SK-N-SH treated with all-trans-retinoic acid at 6 μM for 48 hours (cell line): ENCODE measurements around the gene COL9A3.

ENCODE experiments used
- ATAC-seq: fragments of 200-7000 bp; cut with Tn5 transposase; 3 replicates; pipeline ENCODE4 v1.9.1; 2020; ENCODE audit warnings: mild to moderate bottlenecking, moderate library complexity
- BACH2 ChIP-seq: fragments of 250-450 bp; sonication (Bioruptor Pico); IDR thresholded peaks from 2 replicates; pipeline ENCODE4 v1.9.0; 2021; ENCODE audit warnings: mild to moderate bottlenecking, borderline replicate concordance
- CSDC2 ChIP-seq: fragments of 250-450 bp; sonication (Bioruptor Pico); IDR thresholded peaks from 2 replicates; pipeline ENCODE4 v1.5.0; 2020; ENCODE audit warnings: mild to moderate bottlenecking, moderate library complexity
- ESRRG ChIP-seq: fragments of 250-450 bp; sonication (Bioruptor Pico); IDR thresholded peaks from 2 replicates; pipeline ENCODE4 v1.6.1; 2021; ENCODE audit warnings: mild to moderate bottlenecking
- GLIS3 ChIP-seq: fragments of 250-450 bp; sonication (Bioruptor Pico); IDR thresholded peaks from 2 replicates; pipeline ENCODE4 v1.5.0; 2020; ENCODE audit warnings: mild to moderate bottlenecking, moderate library complexity
- ISL1 ChIP-seq: fragments of 250-450 bp; sonication (Bioruptor Pico); IDR thresholded peaks from 2 replicates; pipeline ENCODE4 v2.1.2; 2022; ENCODE audit warnings: mild to moderate bottlenecking, moderate library complexity
- PPARA ChIP-seq: fragments of 250-450 bp; sonication (Bioruptor Pico); IDR thresholded peaks from 2 replicates; pipeline ENCODE4 v1.5.0; 2020; ENCODE audit warnings: mild to moderate bottlenecking, borderline replicate concordance
- RARB ChIP-seq: fragments of 250-450 bp; sonication (Bioruptor Pico); IDR thresholded peaks from 2 replicates; pipeline ENCODE4 v1.8.0; 2021; ENCODE audit warnings: mild to moderate bottlenecking, moderate library complexity
- SNAI2 ChIP-seq: fragments of 250-450 bp; sonication (Bioruptor Pico); IDR thresholded peaks from 2 replicates; pipeline ENCODE4 v1.5.0; 2020; ENCODE audit warnings: mild to moderate bottlenecking, moderate library complexity
- TCF4 ChIP-seq: fragments of 250-450 bp; sonication (Bioruptor Pico); IDR thresholded peaks from 2 replicates; pipeline ENCODE4 v1.8.0; 2021; ENCODE audit warnings: mild to moderate bottlenecking, moderate library complexity, borderline replicate concordance
- TOX ChIP-seq: fragments of 250-450 bp; sonication (Bioruptor Pico); IDR thresholded peaks from 2 replicates; pipeline ENCODE4 v1.8.0; 2021; ENCODE audit warnings: mild to moderate bottlenecking, moderate library complexity, borderline replicate concordance
- ZC3H10 ChIP-seq: fragments of 250-450 bp; sonication (Bioruptor Pico); IDR thresholded peaks from 2 replicates; pipeline ENCODE4 v1.5.1; 2021; ENCODE audit warnings: mild to moderate bottlenecking, moderate library complexity
- ZFP3 ChIP-seq: fragments of 250-450 bp; sonication (Bioruptor Pico); IDR thresholded peaks from 2 replicates; pipeline ENCODE4 v1.5.0; 2020; ENCODE audit warnings: mild to moderate bottlenecking, moderate library complexity
- ZFP30 ChIP-seq: fragments of 450-650 bp; formaldehyde crosslinking; IDR thresholded peaks from 2 replicates; pipeline ENCODE4 v1.5.0; 2022; ENCODE audit warnings: mild to moderate bottlenecking, moderate library complexity
- ZNF565 ChIP-seq: fragments of 450-650 bp; formaldehyde crosslinking; conservative IDR thresholded peaks from 2 replicates; pipeline ENCODE4 v1.5.0; 2020; ENCODE audit warnings: low read depth, mild to moderate bottlenecking, moderate library complexity
- ZNF70 ChIP-seq: fragments of 450-650 bp; formaldehyde crosslinking; IDR thresholded peaks from 2 replicates; pipeline ENCODE4 v1.5.0; 2020; ENCODE audit warnings: mild to moderate bottlenecking, moderate library complexity
- ZNF8 ChIP-seq: fragments of 450-650 bp; formaldehyde crosslinking; IDR thresholded peaks from 2 replicates; pipeline ENCODE4 v1.5.0; 2020; ENCODE audit warnings: mild to moderate bottlenecking, moderate library complexity
- TF ChIP-seq, protein P1 (sequence below): fragments of 250-450 bp; sonication (Bioruptor Pico); IDR thresholded peaks from 2 replicates; pipeline ENCODE4 v1.8.0; 2020; ENCODE audit warnings: mild to moderate bottlenecking, moderate library complexity, borderline replicate concordance
- TF ChIP-seq, protein P2 (sequence below): fragments of 250-450 bp; sonication (Bioruptor Pico); IDR thresholded peaks from 2 replicates; pipeline ENCODE4 v1.5.1; 2020; ENCODE audit warnings: low read depth, mild to moderate bottlenecking, moderate library complexity
- TF ChIP-seq, protein P3 (sequence below): fragments of 250-450 bp; sonication (Bioruptor Pico); IDR thresholded peaks from 2 replicates; pipeline ENCODE4 v1.5.0; 2020; ENCODE audit warnings: mild to moderate bottlenecking, moderate library complexity
- TF ChIP-seq, protein P4 (sequence below): fragments of 250-450 bp; sonication (Bioruptor Pico); IDR thresholded peaks from 2 replicates; pipeline ENCODE4 v1.5.1; 2021; ENCODE audit warnings: mild to moderate bottlenecking, moderate library complexity
- TF ChIP-seq, protein P5 (sequence below): fragments of 250-450 bp; sonication (Bioruptor Pico); IDR thresholded peaks from 2 replicates; pipeline ENCODE4 v1.8.0; 2021; ENCODE audit warnings: low read depth, mild to moderate bottlenecking, moderate library complexity, borderline replicate concordance

Gene COL9A3

DNA sequence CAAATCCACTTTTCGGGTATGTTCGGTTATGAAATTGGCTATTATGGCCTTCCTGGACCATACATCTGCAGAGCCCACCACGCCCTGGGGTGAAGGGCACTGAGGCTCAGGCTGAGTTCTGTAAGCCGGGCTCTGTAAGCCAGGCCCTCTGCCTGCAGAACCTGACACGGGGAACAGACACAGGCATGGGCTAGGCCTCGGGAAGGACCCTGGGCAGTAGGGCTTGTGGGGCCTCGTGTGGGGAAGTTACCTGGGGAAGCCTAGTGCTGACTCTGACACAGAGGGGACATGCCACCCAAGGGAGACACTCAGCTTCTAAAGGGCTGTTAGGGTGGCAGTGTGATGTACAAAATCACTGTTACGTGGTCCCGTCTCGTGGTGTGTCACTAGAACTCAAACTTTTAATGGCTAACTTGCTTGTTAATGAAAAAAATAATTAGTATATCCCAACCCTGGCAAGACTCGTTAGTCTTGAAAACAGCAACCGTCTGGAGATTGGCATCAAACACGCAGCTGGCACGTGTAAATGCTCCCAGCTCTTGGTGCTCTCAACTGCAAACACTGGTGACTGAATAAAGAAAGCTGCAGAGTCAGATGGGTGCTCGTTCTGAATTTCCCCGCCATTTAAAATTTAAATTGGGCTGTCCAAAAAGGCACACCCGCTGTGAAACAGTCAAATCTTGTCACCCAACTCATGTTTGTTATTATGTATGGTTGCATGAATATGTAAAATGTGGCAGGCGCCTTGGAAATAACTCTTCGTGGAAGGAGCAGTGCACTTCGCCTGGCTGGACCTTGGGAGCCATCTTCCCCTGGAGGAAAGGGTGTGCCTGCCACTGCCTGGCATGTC, 68.4 kb downstream of the COL9A3 start:
- no peak for TF ChIP-seq ZNF8 (CRISPR knock-in tag)
- no peak for TF ChIP-seq ZNF70 (CRISPR knock-in tag)
- TF ChIP-seq, protein P1, sequence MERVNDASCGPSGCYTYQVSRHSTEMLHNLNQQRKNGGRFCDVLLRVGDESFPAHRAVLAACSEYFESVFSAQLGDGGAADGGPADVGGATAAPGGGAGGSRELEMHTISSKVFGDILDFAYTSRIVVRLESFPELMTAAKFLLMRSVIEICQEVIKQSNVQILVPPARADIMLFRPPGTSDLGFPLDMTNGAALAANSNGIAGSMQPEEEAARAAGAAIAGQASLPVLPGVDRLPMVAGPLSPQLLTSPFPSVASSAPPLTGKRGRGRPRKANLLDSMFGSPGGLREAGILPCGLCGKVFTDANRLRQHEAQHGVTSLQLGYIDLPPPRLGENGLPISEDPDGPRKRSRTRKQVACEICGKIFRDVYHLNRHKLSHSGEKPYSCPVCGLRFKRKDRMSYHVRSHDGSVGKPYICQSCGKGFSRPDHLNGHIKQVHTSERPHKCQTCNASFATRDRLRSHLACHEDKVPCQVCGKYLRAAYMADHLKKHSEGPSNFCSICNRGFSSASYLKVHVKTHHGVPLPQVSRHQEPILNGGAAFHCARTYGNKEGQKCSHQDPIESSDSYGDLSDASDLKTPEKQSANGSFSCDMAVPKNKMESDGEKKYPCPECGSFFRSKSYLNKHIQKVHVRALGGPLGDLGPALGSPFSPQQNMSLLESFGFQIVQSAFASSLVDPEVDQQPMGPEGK, result no peak
- no peak for TF ChIP-seq TOX
- no peak for TF ChIP-seq TCF4 (CRISPR knock-in tag)
- no peak for TF ChIP-seq ZFP30 (CRISPR knock-in tag)
- TF ChIP-seq, protein P2, sequence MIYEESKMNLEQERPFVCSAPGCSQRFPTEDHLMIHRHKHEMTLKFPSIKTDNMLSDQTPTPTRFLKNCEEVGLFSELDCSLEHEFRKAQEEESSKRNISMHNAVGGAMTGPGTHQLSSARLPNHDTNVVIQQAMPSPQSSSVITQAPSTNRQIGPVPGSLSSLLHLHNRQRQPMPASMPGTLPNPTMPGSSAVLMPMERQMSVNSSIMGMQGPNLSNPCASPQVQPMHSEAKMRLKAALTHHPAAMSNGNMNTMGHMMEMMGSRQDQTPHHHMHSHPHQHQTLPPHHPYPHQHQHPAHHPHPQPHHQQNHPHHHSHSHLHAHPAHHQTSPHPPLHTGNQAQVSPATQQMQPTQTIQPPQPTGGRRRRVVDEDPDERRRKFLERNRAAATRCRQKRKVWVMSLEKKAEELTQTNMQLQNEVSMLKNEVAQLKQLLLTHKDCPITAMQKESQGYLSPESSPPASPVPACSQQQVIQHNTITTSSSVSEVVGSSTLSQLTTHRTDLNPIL, result no peak
- TF ChIP-seq, protein P3, sequence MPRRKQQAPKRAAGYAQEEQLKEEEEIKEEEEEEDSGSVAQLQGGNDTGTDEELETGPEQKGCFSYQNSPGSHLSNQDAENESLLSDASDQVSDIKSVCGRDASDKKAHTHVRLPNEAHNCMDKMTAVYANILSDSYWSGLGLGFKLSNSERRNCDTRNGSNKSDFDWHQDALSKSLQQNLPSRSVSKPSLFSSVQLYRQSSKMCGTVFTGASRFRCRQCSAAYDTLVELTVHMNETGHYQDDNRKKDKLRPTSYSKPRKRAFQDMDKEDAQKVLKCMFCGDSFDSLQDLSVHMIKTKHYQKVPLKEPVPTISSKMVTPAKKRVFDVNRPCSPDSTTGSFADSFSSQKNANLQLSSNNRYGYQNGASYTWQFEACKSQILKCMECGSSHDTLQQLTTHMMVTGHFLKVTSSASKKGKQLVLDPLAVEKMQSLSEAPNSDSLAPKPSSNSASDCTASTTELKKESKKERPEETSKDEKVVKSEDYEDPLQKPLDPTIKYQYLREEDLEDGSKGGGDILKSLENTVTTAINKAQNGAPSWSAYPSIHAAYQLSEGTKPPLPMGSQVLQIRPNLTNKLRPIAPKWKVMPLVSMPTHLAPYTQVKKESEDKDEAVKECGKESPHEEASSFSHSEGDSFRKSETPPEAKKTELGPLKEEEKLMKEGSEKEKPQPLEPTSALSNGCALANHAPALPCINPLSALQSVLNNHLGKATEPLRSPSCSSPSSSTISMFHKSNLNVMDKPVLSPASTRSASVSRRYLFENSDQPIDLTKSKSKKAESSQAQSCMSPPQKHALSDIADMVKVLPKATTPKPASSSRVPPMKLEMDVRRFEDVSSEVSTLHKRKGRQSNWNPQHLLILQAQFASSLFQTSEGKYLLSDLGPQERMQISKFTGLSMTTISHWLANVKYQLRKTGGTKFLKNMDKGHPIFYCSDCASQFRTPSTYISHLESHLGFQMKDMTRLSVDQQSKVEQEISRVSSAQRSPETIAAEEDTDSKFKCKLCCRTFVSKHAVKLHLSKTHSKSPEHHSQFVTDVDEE, result no peak
- TF ChIP-seq SNAI2 (CRISPR knock-in tag), result no peak
- TF ChIP-seq, protein P4, sequence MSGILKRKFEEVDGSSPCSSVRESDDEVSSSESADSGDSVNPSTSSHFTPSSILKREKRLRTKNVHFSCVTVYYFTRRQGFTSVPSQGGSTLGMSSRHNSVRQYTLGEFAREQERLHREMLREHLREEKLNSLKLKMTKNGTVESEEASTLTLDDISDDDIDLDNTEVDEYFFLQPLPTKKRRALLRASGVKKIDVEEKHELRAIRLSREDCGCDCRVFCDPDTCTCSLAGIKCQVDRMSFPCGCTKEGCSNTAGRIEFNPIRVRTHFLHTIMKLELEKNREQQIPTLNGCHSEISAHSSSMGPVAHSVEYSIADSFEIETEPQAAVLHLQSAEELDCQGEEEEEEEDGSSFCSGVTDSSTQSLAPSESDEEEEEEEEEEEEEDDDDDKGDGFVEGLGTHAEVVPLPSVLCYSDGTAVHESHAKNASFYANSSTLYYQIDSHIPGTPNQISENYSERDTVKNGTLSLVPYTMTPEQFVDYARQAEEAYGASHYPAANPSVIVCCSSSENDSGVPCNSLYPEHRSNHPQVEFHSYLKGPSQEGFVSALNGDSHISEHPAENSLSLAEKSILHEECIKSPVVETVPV (CRISPR knock-in tag), result no peak
- TF ChIP-seq ZNF565 (CRISPR knock-in tag), result no peak
- TF ChIP-seq ISL1 (CRISPR knock-in tag), result no peak
- ATAC-seq, result no peak

DNA sequence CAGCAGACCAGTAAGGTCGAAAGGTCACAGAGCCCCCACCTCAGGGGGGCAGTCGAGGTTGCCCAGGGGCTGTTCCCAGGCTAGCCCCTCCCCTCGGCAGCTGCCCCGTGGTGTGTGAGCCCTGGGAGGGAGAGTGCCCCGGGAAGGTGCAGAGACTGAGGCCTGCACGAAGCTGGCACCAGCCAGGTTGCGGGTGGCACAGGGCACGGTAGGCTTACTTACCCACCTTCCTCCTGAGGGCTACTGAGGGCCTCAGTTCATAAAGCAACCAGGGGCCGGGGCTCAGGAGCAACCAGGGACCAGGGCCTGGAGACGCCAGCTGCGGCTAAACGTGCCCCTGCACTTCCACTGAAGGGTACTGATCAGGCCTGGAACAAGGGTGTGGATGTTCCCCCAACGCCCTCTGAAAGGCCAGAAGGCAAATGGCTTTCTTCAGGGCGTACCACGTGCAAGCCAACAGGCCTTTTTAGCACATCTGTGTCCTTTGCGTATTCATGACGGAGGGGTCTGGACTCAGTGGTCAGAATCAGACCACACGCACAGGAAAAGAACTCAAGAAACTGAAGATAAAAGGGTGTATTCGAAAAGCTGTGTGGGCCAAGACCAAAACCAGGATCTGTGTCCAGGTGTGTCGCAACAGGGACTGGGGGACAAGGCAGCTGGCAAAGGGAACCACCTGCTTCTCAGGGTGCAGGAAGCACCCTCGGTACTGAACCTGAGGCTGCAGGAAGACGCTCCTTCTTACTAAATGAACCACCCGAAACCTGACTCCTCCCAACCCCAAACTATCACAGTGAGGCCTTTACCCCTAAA, 69.3 kb downstream of the COL9A3 start:
- no peak for TF ChIP-seq CSDC2 (CRISPR knock-in tag)
- TF ChIP-seq, protein P1, result no peak
- no peak for TF ChIP-seq ZC3H10 (CRISPR knock-in tag)
- TF ChIP-seq, all 23 proteins: peak for 0
- ATAC-seq, result no peak

DNA sequence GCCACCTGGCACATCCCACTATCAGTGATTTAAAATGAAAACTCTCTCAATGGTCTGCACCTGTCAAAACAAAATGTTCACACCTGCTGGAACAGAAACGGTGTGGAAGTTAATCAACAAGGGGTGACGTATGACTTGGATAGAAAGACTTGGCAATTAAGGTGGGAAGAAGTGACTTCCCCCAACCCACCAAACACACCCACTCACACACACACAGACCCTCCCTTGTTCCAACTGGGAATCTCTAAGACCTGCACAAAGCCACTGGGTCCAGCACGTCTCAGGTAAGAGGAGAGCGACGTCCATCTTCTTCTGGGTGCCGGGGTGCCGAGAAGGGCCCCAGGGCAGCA, 69.8 kb downstream of the COL9A3 start:
- ATAC-seq, result no peak
- TF ChIP-seq ZC3H10 (CRISPR knock-in tag), result no peak
- TF ChIP-seq GLIS3 (CRISPR knock-in tag), result no peak
- no peak for TF ChIP-seq BACH2
- TF ChIP-seq, protein P5, sequence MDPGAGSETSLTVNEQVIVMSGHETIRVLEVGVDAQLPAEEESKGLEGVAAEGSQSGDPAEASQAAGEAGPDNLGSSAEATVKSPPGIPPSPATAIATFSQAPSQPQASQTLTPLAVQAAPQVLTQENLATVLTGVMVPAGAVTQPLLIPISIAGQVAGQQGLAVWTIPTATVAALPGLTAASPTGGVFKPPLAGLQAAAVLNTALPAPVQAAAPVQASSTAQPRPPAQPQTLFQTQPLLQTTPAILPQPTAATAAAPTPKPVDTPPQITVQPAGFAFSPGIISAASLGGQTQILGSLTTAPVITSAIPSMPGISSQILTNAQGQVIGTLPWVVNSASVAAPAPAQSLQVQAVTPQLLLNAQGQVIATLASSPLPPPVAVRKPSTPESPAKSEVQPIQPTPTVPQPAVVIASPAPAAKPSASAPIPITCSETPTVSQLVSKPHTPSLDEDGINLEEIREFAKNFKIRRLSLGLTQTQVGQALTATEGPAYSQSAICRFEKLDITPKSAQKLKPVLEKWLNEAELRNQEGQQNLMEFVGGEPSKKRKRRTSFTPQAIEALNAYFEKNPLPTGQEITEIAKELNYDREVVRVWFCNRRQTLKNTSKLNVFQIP (CRISPR knock-in tag), result no peak
- no peak for TF ChIP-seq TOX
- no peak for TF ChIP-seq ZNF8 (CRISPR knock-in tag)
- no peak for TF ChIP-seq PPARA
- no peak for TF ChIP-seq ZNF565 (CRISPR knock-in tag)
- TF ChIP-seq, protein P3, result no peak
- no peak for TF ChIP-seq RARB (CRISPR knock-in tag)
- no peak for TF ChIP-seq ZFP3 (CRISPR knock-in tag)
- TF ChIP-seq ESRRG, result no peak
- no peak for TF ChIP-seq CSDC2 (CRISPR knock-in tag)
